ENCODE measurements around the gene CPAMD8.

The CPAMD8 gene

DNA sequence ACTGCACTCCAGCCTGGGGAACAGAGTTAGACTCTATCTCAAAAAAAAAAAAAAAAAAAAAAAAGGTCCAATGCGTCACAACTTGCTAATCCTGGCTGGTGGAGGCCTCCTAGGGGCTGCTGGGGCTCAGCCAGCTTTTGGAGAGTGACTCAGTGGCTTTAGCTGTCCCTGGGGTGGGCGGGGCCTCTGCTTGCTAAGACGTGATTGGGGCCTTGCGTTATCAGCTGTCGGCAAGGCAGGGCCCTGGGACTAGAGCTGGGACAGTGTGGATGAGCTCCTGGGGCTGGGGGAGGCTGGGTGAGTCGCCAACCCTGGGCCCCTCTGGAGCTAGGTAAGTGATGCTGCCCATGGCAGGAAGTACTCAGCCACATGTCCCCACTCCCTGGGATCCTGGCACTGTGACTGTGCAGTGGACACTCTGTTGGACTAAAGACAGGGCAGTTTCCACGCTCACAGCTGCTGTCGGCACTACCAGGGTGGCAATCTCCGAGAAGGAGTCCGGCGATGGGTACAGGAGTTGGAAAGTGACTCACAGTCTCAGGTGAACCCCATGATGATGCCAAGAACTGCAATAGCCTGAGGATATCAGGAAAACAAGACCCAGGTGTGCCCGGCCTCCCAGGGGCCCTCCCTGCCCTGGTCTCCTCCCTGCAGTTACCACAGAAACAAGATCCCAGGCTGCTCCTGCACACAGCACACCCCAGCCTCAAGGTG is 105.6 kb downstream of the CPAMD8 start:
- no peak for DNase-seq (ENCODE audit: low read depth)

DNA sequence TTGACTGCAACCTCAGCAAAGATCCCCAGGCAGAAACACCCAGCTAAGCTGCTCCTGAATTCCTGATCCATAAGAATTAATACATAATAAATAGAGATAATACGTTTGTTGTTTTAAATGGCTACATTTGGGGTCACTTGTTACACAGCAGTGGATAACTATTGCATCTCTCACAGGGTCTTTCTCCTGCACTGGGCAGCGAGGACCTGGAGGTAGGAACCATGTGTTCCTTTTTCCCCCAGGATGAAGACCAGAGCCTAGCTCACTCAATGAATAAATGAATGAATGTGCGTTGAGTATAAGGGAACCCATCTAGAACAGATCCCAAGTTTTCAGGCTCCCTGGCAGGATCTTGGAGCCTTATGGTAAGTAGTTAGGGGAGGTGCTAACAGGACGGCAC is 107.1 kb downstream of the CPAMD8 start:
- DNase-seq (ENCODE audit: low read depth) = no peak

GRCh38 chr19:16917401-16917800 is 109.2 kb downstream of the CPAMD8 start:
- DNase-seq (ENCODE audit: low read depth) = no peak

DNA sequence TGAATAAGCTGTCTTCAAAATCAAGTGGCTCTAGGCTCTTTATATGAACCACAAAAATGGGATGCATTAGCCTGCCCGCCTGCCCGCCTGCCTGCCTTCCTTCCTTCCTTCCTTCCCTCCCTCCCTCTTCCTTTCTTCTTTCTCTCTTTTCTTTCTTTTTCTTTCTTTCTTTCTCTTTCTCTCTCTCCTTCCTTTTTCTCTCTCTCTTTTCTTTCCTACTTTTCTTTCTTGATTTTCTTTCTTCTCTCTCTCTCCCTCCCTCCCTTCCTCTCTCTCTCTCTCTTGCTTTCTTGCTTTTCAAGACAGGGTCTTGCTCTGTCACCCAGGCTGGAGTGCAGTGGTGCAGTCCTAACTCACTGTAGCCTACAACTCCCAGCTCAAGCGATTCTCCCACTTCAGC is 110.9 kb downstream of the CPAMD8 start:
- DNase-seq (ENCODE audit: low read depth) = no peak

- no peak for DNase-seq (ENCODE audit: low read depth)
These were observed 111.5 kb downstream of the CPAMD8 start for GRCh38 chr19:16915135-16915534.

DNA sequence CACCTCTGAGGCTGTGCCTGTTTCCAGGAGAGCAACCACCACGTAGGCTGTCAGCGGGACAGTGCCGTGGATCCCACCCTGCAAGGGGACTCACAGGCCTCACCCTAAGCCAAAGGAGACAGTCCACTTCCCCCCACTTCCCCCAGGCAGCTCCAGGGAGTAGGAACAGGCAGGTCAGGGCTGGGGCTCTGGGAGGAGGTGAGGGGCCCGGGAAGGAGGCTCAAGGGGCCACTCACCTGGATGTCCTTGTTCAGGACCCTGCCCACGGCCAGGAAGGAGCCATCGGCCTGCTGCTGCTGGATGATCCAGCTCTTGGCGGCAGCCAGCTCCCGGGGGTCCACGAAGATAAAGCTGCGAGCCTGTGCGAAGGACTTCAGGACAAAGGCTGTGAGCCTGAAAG is 112.2 kb downstream of the CPAMD8 start:
- no peak for DNase-seq (ENCODE audit: low read depth)

DNA sequence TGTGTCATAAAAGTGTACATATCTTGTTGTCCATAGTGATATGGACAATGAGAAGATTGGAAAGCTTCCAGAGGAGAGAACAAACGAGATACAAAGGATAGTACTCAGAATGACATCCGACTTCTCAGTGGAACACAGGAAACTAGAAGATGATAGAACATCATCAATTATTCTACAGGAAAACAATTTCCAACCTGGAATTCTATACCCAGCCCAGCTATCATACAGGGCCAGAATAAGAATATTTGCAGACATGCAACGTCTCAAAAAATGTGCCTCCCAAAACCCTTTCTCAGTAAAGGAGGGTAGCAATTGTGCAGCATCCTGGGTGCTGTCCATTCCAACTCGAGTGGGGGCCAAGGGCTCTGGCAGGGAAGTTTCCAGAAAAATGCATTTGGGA is 113.8 kb downstream of the CPAMD8 start:
- no peak for DNase-seq (ENCODE audit: low read depth)

DNA sequence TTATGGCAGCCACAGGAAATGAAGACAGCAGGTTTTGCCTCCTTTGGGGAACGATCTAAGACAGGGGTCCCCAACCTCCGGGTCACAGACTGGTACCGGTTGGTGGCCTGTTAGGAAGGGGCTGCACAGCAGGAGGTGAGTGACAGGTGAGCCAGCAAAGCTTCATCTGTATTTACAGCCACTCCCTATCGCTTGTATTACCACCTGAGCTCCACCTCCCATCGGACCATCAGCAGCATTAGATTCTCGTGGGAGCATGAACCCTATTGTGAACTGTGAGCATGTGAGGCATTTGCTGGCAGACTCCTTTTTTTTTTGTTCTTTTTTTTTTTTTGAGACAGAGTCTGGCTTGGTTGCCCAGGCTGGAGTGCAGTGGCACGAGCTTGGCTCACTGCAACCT is 115.6 kb downstream of the CPAMD8 start:
- DNase-seq (ENCODE audit: low read depth) = no peak

GRCh38 chr19:16908759-16909158 is 117.9 kb downstream of the CPAMD8 start:
- DNase-seq (ENCODE audit: low read depth) = no peak

DNA sequence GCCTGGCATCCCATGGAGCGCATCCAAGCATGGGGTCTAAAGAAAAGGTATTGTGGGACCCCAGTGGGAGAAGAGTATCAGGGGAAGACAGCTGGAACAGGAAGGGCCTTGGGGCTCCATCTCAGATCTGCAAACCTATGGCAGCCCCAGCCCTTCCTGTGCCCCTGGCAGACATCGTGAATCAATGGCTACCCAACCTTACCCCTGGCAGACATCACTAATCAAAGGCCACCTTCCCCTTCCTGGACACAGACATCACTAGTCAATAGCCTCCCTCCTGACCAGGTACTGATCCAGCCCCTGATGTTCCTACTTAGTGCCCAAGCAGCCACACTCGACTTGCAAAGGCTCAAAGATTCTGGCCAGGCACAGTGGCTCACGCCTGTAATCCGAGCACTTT is 122.0 kb downstream of the CPAMD8 start:
- DNase-seq (ENCODE audit: low read depth) = no peak

GRCh38 chr19:16903347-16903746 is 123.3 kb downstream of the CPAMD8 start:
- DNase-seq (ENCODE audit: low read depth) = no peak

- no peak for DNase-seq (ENCODE audit: low read depth)
These were observed 124.1 kb downstream of the CPAMD8 start for GRCh38 chr19:16902545-16902944.

DNA sequence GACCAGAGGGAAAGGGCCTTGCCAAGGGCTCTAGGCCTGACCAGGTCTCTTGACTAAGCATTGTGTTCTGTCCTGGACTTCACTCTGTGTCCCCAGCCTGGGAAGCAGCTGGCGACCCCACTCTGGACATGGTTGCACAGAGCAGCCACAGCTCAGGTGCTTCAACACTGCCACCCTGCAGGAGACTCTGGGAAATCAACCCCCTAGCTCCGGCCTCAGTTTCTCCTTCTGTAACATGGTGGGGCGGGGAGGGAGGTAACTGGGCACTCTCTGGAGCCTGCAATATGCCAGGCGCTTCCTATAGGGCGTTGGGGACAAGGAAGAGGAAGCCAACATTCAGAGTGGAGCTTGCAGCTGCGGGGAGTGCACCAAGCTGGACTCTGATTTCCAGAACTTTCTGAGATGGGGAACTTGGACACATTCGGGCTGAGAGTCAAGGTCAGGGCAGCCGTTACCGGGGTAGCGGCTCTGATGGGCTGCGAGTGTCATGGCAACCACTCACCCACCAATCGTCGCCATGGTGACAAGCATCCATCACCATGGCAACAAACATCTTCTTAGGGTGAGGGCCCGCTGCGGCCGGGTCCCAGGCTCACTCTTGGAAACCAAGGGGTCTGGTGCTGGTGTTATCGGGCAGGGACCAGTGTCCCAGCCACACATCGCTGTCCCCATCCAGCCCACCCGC is 125.0 kb downstream of the CPAMD8 start:
- no peak for DNase-seq (ENCODE audit: low read depth)

GRCh38 chr19:16899566-16900075 is 127.0 kb downstream of the CPAMD8 start:
- DNase-seq (ENCODE audit: low read depth) = no peak

DNA sequence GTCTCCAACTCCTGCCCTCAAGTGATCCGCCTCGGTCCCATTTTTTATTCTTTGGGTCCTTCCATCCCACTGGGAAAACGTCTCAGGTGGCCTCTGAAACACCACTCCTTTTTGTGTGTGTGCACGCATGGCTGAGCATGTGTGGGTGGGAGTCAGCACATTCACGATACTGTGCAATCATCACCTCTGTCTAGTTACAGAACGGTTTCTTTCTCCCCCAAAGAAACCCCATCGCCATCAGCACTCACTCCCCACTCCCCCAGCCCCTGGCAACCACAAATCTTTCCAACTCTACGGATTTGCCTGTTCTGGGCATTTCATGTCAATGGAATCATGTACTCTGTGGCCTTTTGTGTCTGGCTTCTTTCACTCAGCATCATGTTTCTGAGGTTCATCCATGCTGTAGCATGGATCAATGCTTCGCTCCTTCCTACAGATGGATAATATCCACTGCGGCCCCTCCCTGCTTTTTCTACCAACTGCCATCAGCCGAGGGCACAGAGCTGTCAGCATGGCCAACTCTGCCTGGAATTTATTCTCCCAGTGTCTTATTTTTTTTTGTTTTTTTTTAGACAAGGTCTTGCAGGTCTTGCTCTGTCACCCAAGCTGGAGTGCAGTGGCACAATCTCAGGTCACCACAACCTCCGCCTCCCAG is 128.1 kb downstream of the CPAMD8 start:
- no peak for DNase-seq (ENCODE audit: low read depth)

- no peak for DNase-seq (ENCODE audit: low read depth)
These were observed 128.8 kb downstream of the CPAMD8 start for GRCh38 chr19:16897856-16898161.

- peak; percentile 35 for DNase-seq (ENCODE audit: low read depth)
These were observed 129.4 kb downstream of the CPAMD8 start for GRCh38 chr19:16897029-16897855.

- DNase-seq (ENCODE audit: low read depth) = no peak
These were observed 130.2 kb downstream of the CPAMD8 start for GRCh38 chr19:16896146-16897028.

DNA sequence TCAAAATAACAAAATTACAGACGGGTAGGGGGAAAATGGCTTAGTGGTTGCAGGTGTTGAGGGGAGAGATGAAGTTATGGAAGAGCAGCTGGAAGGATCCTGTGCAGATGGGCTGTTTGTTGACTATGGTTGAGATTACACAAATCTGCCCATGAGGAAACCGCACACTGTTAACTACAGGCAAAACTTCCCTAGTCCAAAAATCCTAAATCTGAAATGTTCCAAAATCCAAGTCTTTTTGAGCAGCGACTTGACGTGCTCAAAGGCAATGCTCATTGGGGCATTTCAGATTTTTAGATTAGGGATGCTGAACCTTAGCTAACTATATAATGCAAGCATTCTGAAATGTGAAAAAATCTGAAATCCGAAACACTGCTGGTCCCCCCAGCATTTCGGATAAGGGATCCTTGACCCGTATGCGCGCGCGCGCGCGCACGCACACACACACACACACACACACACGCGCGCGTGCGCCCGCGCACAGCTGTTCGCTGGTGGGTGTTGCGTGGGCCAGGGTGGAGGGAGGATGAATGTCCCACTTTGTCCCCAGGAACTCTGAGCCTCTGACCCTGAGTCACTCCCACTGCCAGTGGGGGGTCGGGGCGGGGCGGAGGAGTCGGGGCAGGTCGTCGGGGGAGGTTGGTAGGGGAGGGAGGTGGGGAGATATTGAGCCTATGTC is 131.0 kb downstream of the CPAMD8 start:
- DNase-seq (ENCODE audit: low read depth) = no peak

DNA sequence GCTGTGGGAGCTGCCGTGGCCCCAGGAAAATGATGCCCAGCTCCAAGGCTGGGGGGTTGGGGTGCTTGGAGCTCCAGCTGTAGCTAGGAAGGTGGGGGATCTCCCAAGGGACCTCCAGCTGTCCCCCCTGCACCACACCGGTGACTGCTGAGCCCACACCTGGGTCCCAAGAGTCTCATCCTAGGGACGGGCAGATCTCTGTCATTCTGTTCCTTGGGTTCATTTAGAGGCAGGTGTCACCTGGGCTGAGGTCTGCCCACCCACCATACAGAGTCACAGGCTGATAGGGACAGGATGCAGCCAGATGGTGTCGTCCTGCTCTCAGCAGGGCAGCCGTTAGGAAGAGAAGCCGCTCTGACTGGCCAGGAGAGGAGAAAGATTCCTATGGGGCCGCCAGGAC is 132.5 kb downstream of the CPAMD8 start:
- DNase-seq (ENCODE audit: low read depth) = no peak

GRCh38 chr19:16893686-16893989 is 133.0 kb downstream of the CPAMD8 start:
- DNase-seq (ENCODE audit: low read depth) = no peak
